B cell (primary cell): Measurements from ENCODE around the gene DSG2. TPM values are rescaled to one million over a fixed set of nuclear protein-coding genes. Genes with fewer than 3 reads are reported as not detected.

Experiments
- ATAC-seq: fragments of 200-7000 bp; cut with Tn5 transposase; one replicate; pipeline ENCODE4 v1.10.0; 2021; ENCODE audit warnings: low read depth, mild to moderate bottlenecking, moderate number of reproducible peaks, moderate library complexity
- CTCF ChIA-PET: fragments of 350-600 bp; sonication (Branson Sonifier 250); formaldehyde crosslinking; loops from one replicate; lab custom pipeline; 2021; ENCODE audit warnings: antibody characterized with exemption, inconsistent platforms; lab: Charles Lee
- POLR2A ChIA-PET: fragments of 350-600 bp; sonication (Branson Sonifier 250); formaldehyde crosslinking; loops from one replicate; lab custom pipeline; 2021; ENCODE audit warnings: antibody characterized with exemption; lab: Charles Lee
- DNase-seq: peaks from one replicate; pipeline ENCODE4 v3.0.0; 2013
- H2AFZ ChIP-seq: 2 replicates; pipeline ENCODE4 v1.6.1; 2012; ENCODE audit warnings: mild to moderate bottlenecking, low read depth, low read length; ENCODE audit not compliant: insufficient read depth, poor library complexity, severe bottlenecking
- H3K27ac ChIP-seq, 2 donors: 1 replicate in 1 of 2; 2 replicates in 1 of 2; pipeline ENCODE4 v1.5.1; 2012 to 2013; ENCODE audit warnings: low read length in 2 of 2, mild to moderate bottlenecking in 2 of 2, moderate library complexity in 1 of 2
- H3K27me3 ChIP-seq, 4 experiments: fragments of 200-600 bp in 1 of 4; sonication (generic) in 1 of 4; replicated peaks in 1 of 4; 1 replicate in 2 of 4; 2 replicates in 2 of 4; pipeline versions ENCODE4 v1.6.1 to v1.7.0; 2013 to 2016; ENCODE audit warnings: low read length in 3 of 4, mild to moderate bottlenecking in 2 of 4, mixed read lengths in 1 of 4, moderate library complexity in 1 of 4; ENCODE audit not compliant: insufficient read depth in 4 of 4, control insufficient read depth in 3 of 4; ENCODE audit errors: control extremely low read depth in 1 of 4
- H3K36me3 ChIP-seq, 2 experiments: replicated peaks in 1 of 2; 1 replicate in 1 of 2; 2 replicates in 1 of 2; pipeline versions ENCODE4 v1.6.1 to v1.7.1; 2013; ENCODE audit warnings: low read length in 1 of 2; ENCODE audit not compliant: insufficient read depth in 2 of 2, control insufficient read depth in 1 of 2; ENCODE audit errors: control extremely low read depth in 1 of 2, extremely low read depth in 1 of 2
- H3K4me1 ChIP-seq, 2 donors: fragments of 200-600 bp in 1 of 2; sonication (generic) in 1 of 2; 1 replicate in 1 of 2; 2 replicates in 1 of 2; pipeline versions ENCODE4 v1.5.1 to v1.6.1; 2013 to 2017; ENCODE audit warnings: low read length in 2 of 2; ENCODE audit not compliant: control insufficient read depth in 2 of 2, insufficient read depth in 2 of 2
- H3K4me2 ChIP-seq: replicated peaks from 2 replicates; pipeline ENCODE3; 2012; ENCODE audit warnings: mild to moderate bottlenecking, low read depth, low read length; ENCODE audit not compliant: poor library complexity, severe bottlenecking
- H3K4me3 ChIP-seq, 5 experiments: fragments of 200-600 bp in 1 of 5; sonication (generic) in 1 of 5; 1 replicate in 3 of 5; 2 replicates in 2 of 5; pipeline versions ENCODE4 v1.5.1 to v1.7.0; 2011 to 2016; ENCODE audit warnings: low read length in 4 of 5, mild to moderate bottlenecking in 4 of 5, low read depth in 2 of 5, control low read depth in 1 of 5, moderate library complexity in 1 of 5; ENCODE audit not compliant: insufficient read depth in 1 of 5; ENCODE audit errors: control extremely low read depth in 1 of 5, extremely low read depth in 1 of 5
- H3K79me2 ChIP-seq: fragments of 200-600 bp; sonication (generic); one replicate; pipeline ENCODE4 v1.6.0; 2016; ENCODE audit warnings: low read length; ENCODE audit not compliant: control insufficient read depth, insufficient read depth
- H3K9ac ChIP-seq: fragments of 200-600 bp; sonication (generic); 2 replicates; pipeline ENCODE4 v1.6.1; 2017; ENCODE audit warnings: mild to moderate bottlenecking, low read length, moderate library complexity
- H3K9me3 ChIP-seq, 3 donors: one replicate each; pipeline versions ENCODE4 v1.6.1 to v1.7.1; 2013; ENCODE audit warnings: low read length in 2 of 3; ENCODE audit not compliant: control insufficient read depth in 2 of 3, insufficient read depth in 1 of 3; ENCODE audit errors: control extremely low read depth in 1 of 3
- H4K20me1 ChIP-seq: 2 replicates; pipeline ENCODE4 v1.6.0; 2012; ENCODE audit warnings: mild to moderate bottlenecking, low read length; ENCODE audit not compliant: insufficient read depth, control insufficient read depth, poor library complexity, severe bottlenecking
- H3K27ac Mint-ChIP-seq: one replicate; pipeline ENCODE4 v1.8.0; 2021; ENCODE audit warnings: mixed read lengths
- H3K27me3 Mint-ChIP-seq: one replicate; pipeline ENCODE4 v1.8.0; 2021; ENCODE audit warnings: mixed read lengths
- H3K4me1 Mint-ChIP-seq: one replicate; pipeline ENCODE4 v1.8.0; 2021; ENCODE audit warnings: mixed read lengths
- H3K4me3 Mint-ChIP-seq: one replicate; pipeline ENCODE4 v1.8.0; 2021; ENCODE audit warnings: mixed read lengths
- H3K9me3 Mint-ChIP-seq: one replicate; pipeline ENCODE4 v1.8.0; 2022; ENCODE audit warnings: mixed read lengths; ENCODE audit not compliant: insufficient read depth
- EZH2 ChIP-seq: IDR thresholded peaks from 2 replicates; pipeline ENCODE4 v1.6.1; 2012; ENCODE audit warnings: borderline replicate concordance, low read depth, mild to moderate bottlenecking, moderate library complexity, low read length; ENCODE audit not compliant: insufficient read depth, poor library complexity, severe bottlenecking
- WGBS: methylation state at CpG from one replicate; pipeline ENCODE4 v1.1.5; 2013; ENCODE audit warnings: missing lambda C conversion rate; ENCODE audit not compliant: insufficient coverage; 5-methylcytosine and 5-hydroxymethylcytosine counted together
- intact Hi-C: fragments of 100-400 bp; cut with micrococcal nuclease; formaldehyde crosslinking; loops from one replicate; pipeline ENCODE4 v1.10.0; 2022
- polyA plus RNA-seq: library from polyadenylated mRNA; depleted of rRNA; stranded (reverse); fragments of >200 nt; gene quantifications from 2 replicates; pipeline ENCODE4 v1.2.3, GENCODE V29; 2012
- total RNA-seq, 2 donors: library from RNA; stranded (reverse); fragments of 120-200 nt in 1 of 2; gene quantifications; 1 replicate in 1 of 2; 2 replicates in 1 of 2; pipeline versions ENCODE4 v1.2.3 to v1.2.4, GENCODE V29; 2013 to 2022
- TF ChIP-seq, protein P1 (sequence below): fragments of 200-600 bp; IDR thresholded peaks from one replicate; pipeline ENCODE4 v1.8.0; 2022; ENCODE audit warnings: antibody characterized with exemption, mild to moderate bottlenecking

The DSG2 gene
- total and polyA plus RNA-seq, 2 donors (not counting 1 experiment from before 2014, with no cell fraction given): not detected

DNA sequence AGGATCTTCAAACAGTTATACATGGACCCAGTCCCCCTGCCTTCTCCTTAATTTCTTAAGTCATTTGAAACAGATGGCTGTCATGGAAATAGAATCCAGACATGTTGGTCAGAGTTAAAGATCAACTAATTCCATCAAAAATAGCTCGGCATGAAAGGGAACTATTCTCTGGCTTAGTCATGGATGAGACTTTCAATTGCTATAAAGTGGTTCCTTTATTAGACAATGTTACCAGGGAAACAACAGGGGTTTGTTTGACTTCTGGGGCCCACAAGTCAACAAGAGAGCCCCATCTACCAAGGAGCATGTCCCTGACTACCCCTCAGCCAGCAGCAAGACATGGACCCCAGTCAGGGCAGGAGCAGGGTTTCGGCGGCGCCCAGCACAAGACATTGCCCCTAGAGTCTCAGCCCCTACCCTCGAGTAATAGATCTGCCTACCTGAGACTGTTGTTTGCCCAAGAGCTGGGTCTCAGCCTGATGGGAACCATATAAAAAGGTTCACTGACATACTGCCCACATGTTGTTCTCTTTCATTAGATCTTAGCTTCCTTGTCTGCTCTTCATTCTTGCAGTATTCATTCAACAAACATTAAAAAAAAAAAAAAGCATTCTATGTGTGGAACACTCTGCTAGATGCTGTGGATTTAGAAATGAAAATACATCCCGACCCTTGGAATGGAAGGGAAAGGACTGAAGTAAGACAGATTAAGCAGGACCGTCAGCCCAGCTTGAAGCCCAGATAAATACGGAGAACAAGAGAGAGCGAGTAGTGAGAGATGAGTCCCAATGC, 98.3 kb downstream of the DSG2 start:
- Histone ChIP-seq H2AFZ (no peak overlapping the region), H3K27ac (no peak overlapping the region), H3K4me1 (no peaks in the 10 kb centered on the region), H4K20me1 (no peaks in the 10 kb centered on the region), H3K4me2 (no peak overlapping the region), H3K36me3 (no peaks in the 10 kb centered on the region), H3K9me3 (no peaks in the 10 kb centered on the region), H3K9ac (no peak overlapping the region), H3K79me2 (no peaks in the 10 kb centered on the region), H3K4me3 (no peak overlapping the region), H3K27me3 (no peaks in the 10 kb centered on the region)
- no peak for DNase-seq
- TF ChIP-seq, protein P1, sequence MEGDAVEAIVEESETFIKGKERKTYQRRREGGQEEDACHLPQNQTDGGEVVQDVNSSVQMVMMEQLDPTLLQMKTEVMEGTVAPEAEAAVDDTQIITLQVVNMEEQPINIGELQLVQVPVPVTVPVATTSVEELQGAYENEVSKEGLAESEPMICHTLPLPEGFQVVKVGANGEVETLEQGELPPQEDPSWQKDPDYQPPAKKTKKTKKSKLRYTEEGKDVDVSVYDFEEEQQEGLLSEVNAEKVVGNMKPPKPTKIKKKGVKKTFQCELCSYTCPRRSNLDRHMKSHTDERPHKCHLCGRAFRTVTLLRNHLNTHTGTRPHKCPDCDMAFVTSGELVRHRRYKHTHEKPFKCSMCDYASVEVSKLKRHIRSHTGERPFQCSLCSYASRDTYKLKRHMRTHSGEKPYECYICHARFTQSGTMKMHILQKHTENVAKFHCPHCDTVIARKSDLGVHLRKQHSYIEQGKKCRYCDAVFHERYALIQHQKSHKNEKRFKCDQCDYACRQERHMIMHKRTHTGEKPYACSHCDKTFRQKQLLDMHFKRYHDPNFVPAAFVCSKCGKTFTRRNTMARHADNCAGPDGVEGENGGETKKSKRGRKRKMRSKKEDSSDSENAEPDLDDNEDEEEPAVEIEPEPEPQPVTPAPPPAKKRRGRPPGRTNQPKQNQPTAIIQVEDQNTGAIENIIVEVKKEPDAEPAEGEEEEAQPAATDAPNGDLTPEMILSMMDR: no peak
- TF ChIP-seq EZH2: no peak
- Mint-ChIP-seq H3K27me3 (no peaks in the 10 kb centered on the region), H3K9me3 (no peaks in the 10 kb centered on the region), H3K4me3 (no peak overlapping the region), H3K27ac (no peak overlapping the region), H3K4me1 (no peaks in the 10 kb centered on the region)
- intact Hi-C loops: no loop called here
- ATAC-seq: no peak
- ChIA-PET CTCF (no interaction called here), POLR2A (no interaction called here)
- WGBS: 98% methylated on average over 7 of the region's 9 CpGs

DNA sequence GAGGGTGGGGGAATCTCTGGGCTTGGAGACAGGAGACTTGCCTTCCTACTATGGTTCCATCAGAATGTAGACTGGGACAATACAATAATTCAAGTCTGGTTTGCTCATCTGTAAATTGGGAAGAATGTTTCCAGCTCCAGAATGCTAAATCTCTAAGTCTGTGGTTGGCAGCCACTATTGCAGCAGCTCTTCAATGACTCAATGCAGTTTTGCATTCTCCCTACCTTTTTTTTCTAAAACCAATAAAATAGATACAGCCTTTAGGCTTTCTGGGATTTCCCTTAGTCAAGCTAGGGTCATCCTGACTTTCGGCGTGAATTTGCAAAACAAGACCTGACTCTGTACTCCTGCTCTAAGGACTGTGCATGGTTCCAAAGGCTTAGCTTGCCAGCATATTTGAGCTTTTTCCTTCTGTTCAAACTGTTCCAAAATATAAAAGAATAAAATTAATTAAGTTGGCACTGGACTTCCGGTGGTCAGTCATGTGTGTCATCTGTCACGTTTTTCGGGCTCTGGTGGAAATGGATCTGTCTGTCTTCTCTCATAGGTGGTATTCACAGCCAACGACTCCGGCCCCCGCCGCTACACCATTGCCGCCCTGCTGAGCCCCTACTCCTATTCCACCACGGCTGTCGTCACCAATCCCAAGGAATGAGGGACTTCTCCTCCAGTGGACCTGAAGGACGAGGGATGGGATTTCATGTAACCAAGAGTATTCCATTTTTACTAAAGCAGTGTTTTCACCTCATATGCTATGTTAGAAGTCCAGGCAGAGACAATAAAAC, 100.2 kb downstream of the DSG2 start:
- H3K9me3 Mint-ChIP-seq: no peaks in the 10 kb centered on the region
- no peak overlapping the region for H3K27ac ChIP-seq
- H3K9ac ChIP-seq: no peak overlapping the region
- H2AFZ ChIP-seq: no peak overlapping the region
- ATAC-seq (no peak), DNase-seq (no peak)
- no peak for TF ChIP-seq EZH2
- TF ChIP-seq, protein P1: no peak
- ChIA-PET CTCF (no interaction called here), POLR2A (no interaction called here)
- H3K27me3 ChIP-seq: no peaks in the 10 kb centered on the region
- no peak overlapping the region for H3K27ac Mint-ChIP-seq
- no peaks in the 10 kb centered on the region for H3K79me2 ChIP-seq
- H3K4me3 Mint-ChIP-seq: no peak overlapping the region
- H3K4me2 ChIP-seq: no peak overlapping the region
- H3K4me1 Mint-ChIP-seq: no peaks in the 10 kb centered on the region
- intact Hi-C loops: no loop called here
- no peaks in the 10 kb centered on the region for H3K36me3 ChIP-seq
- H3K27me3 Mint-ChIP-seq: no peaks in the 10 kb centered on the region
- no peaks in the 10 kb centered on the region for H4K20me1 ChIP-seq
- no peak overlapping the region for H3K4me3 ChIP-seq
- H3K9me3 ChIP-seq: no peaks in the 10 kb centered on the region
- 95% methylated on average over 6 of the region's 13 CpGs for WGBS
- H3K4me1 ChIP-seq: no peaks in the 10 kb centered on the region
